COLO668 (cell line): ENCODE data around the gene PTPRM.

Source experiments
- DNase-seq: peaks from one replicate; lab custom pipeline; 2025; ENCODE audit not compliant: unreplicated experiment; lab: John Stamatoyannopoulos, UW

PTPRM gene

GRCh38 chr18:8197499-8197898 lies 630.4 kb downstream of the PTPRM start:
- DNase-seq = no peak

GRCh38 chr18:8207996-8208395 lies 640.9 kb downstream of the PTPRM start:
- DNase-seq = no peak

- no peak for DNase-seq
Observed at GRCh38 chr18:8208716-8209115, 641.6 kb downstream of the PTPRM start.

- no peak for DNase-seq
Observed at GRCh38 chr18:8212896-8213780, 646.0 kb downstream of the PTPRM start.

GRCh38 chr18:8215741-8216140 lies 648.6 kb downstream of the PTPRM start:
- DNase-seq = no peak

- no peak for DNase-seq
Observed at GRCh38 chr18:8217051-8217564, 650.0 kb downstream of the PTPRM start.

GRCh38 chr18:8218197-8218596 lies 651.1 kb downstream of the PTPRM start:
- DNase-seq = no peak

- no peak for DNase-seq
Observed at GRCh38 chr18:8221452-8221851, 654.3 kb downstream of the PTPRM start.

DNA sequence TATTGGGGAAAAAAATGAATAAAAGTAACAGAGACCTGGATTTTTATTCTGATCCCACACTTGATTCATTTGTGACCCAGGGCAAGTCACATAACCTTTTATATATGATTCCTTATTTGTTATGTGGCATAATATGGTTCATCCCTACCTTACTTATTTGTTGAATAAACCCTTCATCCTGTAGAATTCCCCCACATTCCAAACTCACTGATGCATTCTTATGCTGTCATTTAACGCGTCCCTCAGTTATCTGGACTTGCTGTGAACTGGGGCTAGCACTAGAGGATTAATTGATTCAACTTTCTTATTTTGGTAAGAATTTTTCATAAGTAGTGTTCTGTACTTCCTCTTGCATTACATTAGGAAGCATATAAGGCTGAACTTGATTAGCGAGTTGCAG lies 657.5 kb downstream of the PTPRM start:
- DNase-seq = no peak

- DNase-seq = no peak
Observed at GRCh38 chr18:8229040-8229439, 661.9 kb downstream of the PTPRM start.

DNA sequence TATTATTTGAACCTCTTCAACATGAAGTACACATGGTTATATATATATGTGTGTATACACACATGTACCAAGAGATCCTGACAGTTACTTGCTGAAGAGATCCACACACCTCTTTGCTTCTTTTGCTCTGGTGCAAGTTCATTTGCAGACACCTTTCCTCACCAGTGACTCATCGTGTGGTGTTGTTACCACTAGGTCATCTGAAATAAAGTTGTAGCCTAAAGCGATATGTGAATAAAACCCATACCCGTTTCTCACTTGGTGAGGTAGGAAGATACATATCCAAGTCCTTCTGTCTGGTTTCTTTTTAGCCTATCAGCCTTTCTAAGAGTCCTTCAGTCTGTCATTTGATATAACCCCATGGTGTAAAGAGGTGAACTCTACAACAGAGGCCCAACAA lies 662.7 kb downstream of the PTPRM start:
- no peak for DNase-seq

- DNase-seq = no peak
Observed at GRCh38 chr18:8231316-8231715, 664.2 kb downstream of the PTPRM start.

- no peak for DNase-seq
Observed at GRCh38 chr18:8232791-8233190, 665.7 kb downstream of the PTPRM start.

DNA sequence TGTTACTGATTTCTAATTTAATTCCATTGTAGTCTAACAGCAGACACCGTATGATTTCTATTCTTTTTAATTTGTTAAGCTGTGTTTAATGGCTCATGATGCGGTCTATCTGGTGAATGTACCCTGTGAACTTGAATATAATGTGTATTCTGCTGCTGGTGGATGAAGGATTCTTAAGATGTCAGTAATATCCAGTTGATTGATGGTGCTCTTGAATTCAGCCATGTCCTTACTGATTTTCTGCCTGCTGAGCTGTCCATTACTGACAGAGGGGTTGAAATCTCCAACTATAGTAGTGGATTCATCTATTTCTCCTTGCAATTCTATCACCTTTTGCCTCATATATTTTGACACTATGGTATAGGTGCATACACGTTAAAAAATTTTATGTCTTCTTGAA lies 668.8 kb downstream of the PTPRM start:
- no peak for DNase-seq

- no peak for DNase-seq
Observed at GRCh38 chr18:8238507-8238906, 671.4 kb downstream of the PTPRM start.

DNA sequence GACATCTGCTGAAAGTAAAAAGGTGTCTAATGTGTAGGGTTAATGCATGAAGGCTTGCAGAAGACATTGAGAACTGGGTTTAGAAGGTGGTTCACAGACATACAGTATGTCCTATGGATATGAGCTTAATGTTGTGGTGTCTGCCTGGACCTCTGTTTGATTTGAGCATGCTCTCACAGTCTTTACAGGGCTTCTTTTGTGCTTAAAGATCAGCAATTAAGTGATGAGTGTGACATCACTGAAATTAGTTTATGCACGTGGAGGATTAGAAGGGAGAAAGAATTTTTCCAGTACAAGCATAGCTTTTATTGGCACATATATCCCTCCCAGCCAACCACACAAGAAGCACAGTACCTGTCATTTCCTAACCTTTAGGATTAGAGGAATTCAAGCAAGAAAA lies 674.6 kb downstream of the PTPRM start:
- DNase-seq = no peak

GRCh38 chr18:8242151-8242696 lies 675.1 kb downstream of the PTPRM start:
- no peak for DNase-seq

DNA sequence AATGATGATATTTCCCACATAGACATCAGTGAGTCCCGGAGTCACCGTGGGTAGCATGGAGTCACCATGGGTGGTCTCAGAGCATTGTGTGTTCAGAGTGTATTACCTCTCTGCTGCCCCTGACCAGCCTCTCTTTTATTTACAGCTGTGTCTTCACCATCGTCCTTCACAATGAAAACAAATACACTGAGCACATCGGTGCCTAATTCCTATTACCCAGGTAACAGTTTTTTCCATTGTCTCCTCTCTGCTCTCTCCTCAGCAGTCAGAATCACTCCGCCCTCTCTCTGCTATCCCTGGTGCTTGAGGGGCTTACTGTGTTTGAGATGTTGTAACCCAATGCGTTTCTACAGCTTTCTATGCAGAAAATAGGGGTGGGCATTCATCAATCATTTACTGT lies 680.6 kb downstream of the PTPRM start:
- DNase-seq = no peak

GRCh38 chr18:8248576-8248975 lies 681.5 kb downstream of the PTPRM start:
- no peak for DNase-seq

DNA sequence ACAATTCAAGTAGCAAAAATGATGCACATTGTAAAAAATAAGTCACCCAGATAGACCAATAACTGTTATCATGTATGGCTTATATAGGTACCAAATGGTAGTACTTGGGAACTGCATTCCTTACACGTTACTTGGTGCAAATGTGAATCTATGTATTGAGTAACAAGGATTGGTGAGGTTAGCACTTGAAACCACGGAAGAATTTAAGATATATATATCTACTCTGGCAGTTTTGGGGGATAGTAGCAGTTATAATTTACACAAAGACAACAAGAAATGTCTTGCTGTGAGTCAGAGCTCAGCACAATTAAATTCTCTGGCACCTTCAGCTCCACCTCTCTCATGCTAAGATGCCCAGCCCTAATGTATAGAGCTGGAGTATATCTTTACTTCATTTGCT lies 682.7 kb downstream of the PTPRM start:
- DNase-seq = no peak

GRCh38 chr18:8252371-8252770 lies 685.3 kb downstream of the PTPRM start:
- DNase-seq = no peak

DNA sequence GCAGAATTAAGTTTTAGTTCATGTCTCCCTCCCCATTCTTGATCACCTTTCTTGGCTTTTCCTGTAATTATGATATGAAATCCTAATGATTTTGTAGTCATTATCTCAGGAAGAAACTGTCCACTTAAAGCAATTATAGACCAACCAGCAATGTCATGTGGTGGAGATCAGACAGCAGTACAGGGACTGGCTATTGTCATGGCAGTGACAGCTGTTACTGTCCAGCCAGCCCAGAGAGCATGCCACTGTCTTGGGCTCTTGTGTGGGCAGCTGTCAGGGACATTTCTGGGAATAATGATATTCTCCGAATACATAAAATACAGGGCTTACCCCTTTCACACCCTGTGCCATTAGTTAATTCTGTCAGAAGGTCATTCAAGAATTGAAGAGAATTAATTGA lies 686.8 kb downstream of the PTPRM start:
- no peak for DNase-seq

GRCh38 chr18:8254654-8255053 lies 687.5 kb downstream of the PTPRM start:
- DNase-seq = no peak
